Parathyroid adenoma (tissue), 2 donors: ENCODE measurements around the gene P3H1.
"Not testable (repeated sequence)": the region's sequence is repeated elsewhere in the genome, so short reads cannot be mapped to it uniquely, and the experiment has no call there.

ENCODE experiments used
- H2AFZ ChIP-seq: fragments of 300-600 bp; sonication (generic); one replicate; pipeline ENCODE4 v1.7.0; 2017; ENCODE audit warnings: antibody characterized with exemption, mild to moderate bottlenecking
- H3K27ac ChIP-seq: fragments of 300-600 bp; sonication (generic); one replicate; pipeline ENCODE4 v1.7.0; 2017
- H3K27me3 ChIP-seq: fragments of 300-600 bp; sonication (generic); one replicate; pipeline ENCODE4 v1.7.0; 2017; ENCODE audit warnings: low read length; ENCODE audit not compliant: control insufficient read depth, insufficient read depth
- H3K36me3 ChIP-seq: fragments of 300-600 bp; sonication (generic); one replicate; pipeline ENCODE4 v1.7.0; 2017; ENCODE audit warnings: low read length; ENCODE audit not compliant: control insufficient read depth, insufficient read depth
- H3K4me1 ChIP-seq: fragments of 300-600 bp; sonication (generic); one replicate; pipeline ENCODE4 v1.7.0; 2017; ENCODE audit warnings: control low read depth
- H3K4me2 ChIP-seq: fragments of 300-600 bp; sonication (generic); one replicate; pipeline ENCODE4 v1.7.0; 2017; ENCODE audit warnings: low read length
- H3K4me3 ChIP-seq: fragments of 300-600 bp; sonication (generic); one replicate; pipeline ENCODE4 v1.7.0; 2017; ENCODE audit warnings: low read depth, low read length
- H3K79me2 ChIP-seq: fragments of 300-600 bp; sonication (generic); one replicate; pipeline ENCODE4 v1.7.0; 2017; ENCODE audit warnings: control low read depth
- H3K9ac ChIP-seq: fragments of 300-600 bp; sonication (generic); one replicate; pipeline ENCODE4 v1.7.0; 2017; ENCODE audit warnings: mild to moderate bottlenecking
- H3K9me3 ChIP-seq: fragments of 300-600 bp; sonication (generic); one replicate; pipeline ENCODE4 v1.7.0; 2017; ENCODE audit warnings: low read length; ENCODE audit not compliant: control insufficient read depth
- TF ChIP-seq, protein P1 (sequence below): fragments of 300-600 bp; sonication (generic); IDR thresholded peaks from one replicate; pipeline ENCODE4 v1.7.0; 2017; ENCODE audit warnings: antibody characterized with exemption, mild to moderate bottlenecking
- donor health status: primary hyperparathyroidism.

Gene P3H1

DNA sequence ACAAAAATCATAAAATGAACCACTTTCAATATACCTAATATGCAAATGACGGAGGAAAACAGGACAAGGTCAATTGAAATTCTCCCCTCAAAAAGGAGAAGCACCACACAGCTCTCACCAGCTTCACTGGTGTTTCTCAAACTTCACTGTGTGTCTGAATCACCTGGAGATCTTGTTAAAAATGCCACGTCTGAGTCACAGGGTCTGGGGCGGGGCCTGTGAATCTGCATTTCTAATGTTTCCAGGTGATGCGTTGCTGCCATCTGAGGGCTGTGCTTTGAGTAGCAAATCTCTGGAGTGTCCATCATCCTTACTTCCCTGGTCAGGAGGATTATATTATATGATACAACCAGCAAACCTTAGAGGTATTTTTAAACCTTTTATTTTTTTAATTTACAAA is 35.8 kb downstream of the P3H1 start:
- H3K27me3 ChIP-seq, result no peaks in the 10 kb centered on the region
- no peak overlapping the region for H3K4me2 ChIP-seq
- H3K79me2 ChIP-seq, result no peaks in the 10 kb centered on the region
- no peaks in the 10 kb centered on the region for H3K36me3 ChIP-seq
- H3K9ac ChIP-seq, result no peak overlapping the region
- H2AFZ ChIP-seq, result no peak overlapping the region
- no peaks in the 10 kb centered on the region for H3K9me3 ChIP-seq
- TF ChIP-seq, protein P1, sequence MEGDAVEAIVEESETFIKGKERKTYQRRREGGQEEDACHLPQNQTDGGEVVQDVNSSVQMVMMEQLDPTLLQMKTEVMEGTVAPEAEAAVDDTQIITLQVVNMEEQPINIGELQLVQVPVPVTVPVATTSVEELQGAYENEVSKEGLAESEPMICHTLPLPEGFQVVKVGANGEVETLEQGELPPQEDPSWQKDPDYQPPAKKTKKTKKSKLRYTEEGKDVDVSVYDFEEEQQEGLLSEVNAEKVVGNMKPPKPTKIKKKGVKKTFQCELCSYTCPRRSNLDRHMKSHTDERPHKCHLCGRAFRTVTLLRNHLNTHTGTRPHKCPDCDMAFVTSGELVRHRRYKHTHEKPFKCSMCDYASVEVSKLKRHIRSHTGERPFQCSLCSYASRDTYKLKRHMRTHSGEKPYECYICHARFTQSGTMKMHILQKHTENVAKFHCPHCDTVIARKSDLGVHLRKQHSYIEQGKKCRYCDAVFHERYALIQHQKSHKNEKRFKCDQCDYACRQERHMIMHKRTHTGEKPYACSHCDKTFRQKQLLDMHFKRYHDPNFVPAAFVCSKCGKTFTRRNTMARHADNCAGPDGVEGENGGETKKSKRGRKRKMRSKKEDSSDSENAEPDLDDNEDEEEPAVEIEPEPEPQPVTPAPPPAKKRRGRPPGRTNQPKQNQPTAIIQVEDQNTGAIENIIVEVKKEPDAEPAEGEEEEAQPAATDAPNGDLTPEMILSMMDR, result no peak
- no peak overlapping the region for H3K4me3 ChIP-seq
- no peaks in the 10 kb centered on the region for H3K4me1 ChIP-seq
- no peak overlapping the region for H3K27ac ChIP-seq

DNA sequence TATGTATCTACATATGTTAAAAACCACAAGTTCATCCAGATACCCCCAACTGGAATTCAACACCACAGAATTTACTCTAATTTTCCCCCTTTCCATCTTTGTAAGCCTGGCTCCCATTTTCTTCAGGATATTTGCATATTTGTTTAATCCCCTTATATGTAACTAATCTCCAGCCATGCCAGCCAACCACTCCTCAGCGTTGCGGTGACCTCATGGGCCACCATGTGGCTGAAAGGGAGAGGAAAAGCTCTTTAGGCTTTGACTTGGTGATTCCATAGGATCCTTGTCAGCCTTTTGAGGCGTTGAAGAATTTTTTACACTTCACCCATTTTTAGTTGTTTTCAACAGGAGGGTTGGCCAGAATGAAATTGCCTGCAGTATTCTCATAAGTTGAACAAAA is 36.8 kb downstream of the P3H1 start:
- Histone ChIP-seq H3K4me3 (no peak overlapping the region), H3K4me2 (no peak overlapping the region), H3K79me2 (no peaks in the 10 kb centered on the region), H2AFZ (no peak overlapping the region), H3K27ac (no peak overlapping the region), H3K9me3 (no peaks in the 10 kb centered on the region), H3K9ac (no peak overlapping the region), H3K27me3 (no peaks in the 10 kb centered on the region), H3K36me3 (no peaks in the 10 kb centered on the region), H3K4me1 (no peaks in the 10 kb centered on the region)
- TF ChIP-seq, protein P1, result no peak

DNA sequence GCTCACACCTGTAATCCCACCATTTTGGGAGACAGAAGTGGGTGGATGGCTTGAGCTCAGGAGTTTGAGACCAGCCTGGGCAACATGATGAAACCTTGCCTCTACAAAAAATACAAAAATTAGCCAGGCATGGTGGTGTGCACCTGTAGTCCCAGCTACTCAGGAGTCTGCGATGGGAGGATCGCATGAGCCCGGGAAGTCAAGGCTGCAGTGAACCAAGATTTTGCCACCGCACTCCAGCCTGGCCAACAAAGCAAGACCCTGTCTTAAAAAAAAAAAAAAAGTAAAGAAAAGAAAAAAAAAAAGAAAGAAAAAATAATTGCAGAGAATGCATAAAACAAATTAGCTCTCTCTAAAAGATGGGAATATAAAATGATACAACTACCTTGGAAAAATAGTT is 41.0 kb downstream of the P3H1 start:
- H2AFZ ChIP-seq, result not testable (repeated sequence)

DNA sequence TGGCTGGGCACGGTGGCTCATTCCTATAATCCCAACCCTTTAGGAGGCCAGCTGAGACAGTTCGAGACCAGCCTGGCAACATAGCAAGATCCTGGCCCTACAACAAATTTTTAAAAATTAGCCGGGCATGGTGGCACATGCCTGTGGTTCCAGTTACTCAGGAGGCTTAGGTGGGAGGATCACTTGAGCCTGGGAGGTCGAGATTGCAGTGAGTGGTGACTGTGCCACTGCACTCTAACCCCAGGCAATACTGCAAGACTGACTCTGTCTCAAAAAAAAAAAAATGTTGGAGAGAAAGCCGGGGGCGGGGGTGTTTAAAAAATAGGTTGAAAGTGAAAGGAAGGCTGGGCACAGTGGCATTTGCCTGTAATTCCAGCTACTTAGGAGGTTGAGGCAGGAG is 43.3 kb downstream of the P3H1 start:
- Histone ChIP-seq H3K9ac (no peak overlapping the region), H2AFZ (no peak overlapping the region), H3K36me3 (no peaks in the 10 kb centered on the region), H3K4me1 (no peaks in the 10 kb centered on the region), H3K79me2 (no peaks in the 10 kb centered on the region), H3K27me3 (no peaks in the 10 kb centered on the region), H3K4me3 (no peak overlapping the region), H3K27ac (no peak overlapping the region), H3K9me3 (no peaks in the 10 kb centered on the region), H3K4me2 (no peak overlapping the region)
- TF ChIP-seq, protein P1, result no peak

More for the DNA sequence above, 41.0 kb downstream of the P3H1 start:
- H3K79me2 ChIP-seq, H3K27ac ChIP-seq, H3K9ac ChIP-seq, H3K4me1 ChIP-seq, H3K9me3 ChIP-seq, H3K27me3 ChIP-seq, H3K36me3 ChIP-seq, H3K4me2 ChIP-seq, H3K4me3 ChIP-seq: not testable (repeated sequence)

DNA sequence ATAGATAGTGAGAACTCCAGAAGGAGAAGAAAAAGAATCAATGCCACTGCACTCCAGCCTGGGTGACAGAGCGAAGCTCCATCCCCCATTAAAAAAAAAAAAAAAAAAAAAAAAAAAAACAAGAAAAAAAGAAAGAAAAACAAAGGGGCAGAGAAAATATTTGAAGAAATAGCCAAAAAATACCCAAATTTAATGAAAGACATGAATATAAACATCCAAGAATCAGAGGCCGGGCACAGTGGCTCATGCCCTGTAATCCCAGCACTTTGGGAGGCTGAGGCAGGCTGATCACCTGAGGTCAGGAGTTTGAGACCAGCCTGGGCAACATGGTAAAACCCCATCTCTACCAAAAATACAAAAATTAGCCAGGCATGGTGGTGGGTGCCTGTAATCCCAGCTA is 44.4 kb downstream of the P3H1 start:
- H3K4me2 ChIP-seq, H3K9ac ChIP-seq, H3K27ac ChIP-seq, H2AFZ ChIP-seq, H3K79me2 ChIP-seq, H3K9me3 ChIP-seq, H3K36me3 ChIP-seq, H3K27me3 ChIP-seq, H3K4me3 ChIP-seq, H3K4me1 ChIP-seq: not testable (repeated sequence)

DNA sequence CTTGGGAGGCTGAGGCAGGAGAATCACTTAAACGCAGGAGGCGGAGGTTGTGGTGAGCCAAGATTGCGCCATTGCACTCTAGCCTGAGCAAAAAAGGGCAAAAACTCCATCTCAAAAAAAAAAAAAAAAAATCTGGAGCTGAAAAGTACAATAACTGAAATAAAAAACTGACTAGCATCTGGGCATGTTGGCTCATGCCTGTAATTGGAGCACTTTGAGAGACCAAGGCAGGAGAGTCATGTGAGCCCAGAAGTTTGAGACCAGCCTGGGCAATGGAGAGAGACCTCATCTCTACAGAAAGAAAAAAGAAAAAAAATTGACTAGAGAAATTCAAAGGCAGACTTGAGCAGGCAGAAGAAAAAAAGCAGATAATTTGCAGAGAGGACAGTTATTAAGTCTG is 44.9 kb downstream of the P3H1 start:
- Histone ChIP-seq H3K4me2 (no peak overlapping the region), H3K27me3 (no peaks in the 10 kb centered on the region), H3K27ac (no peak overlapping the region), H3K9me3 (no peaks in the 10 kb centered on the region), H3K36me3 (no peaks in the 10 kb centered on the region), H3K4me1 (no peaks in the 10 kb centered on the region), H2AFZ (no peak overlapping the region), H3K4me3 (no peak overlapping the region), H3K79me2 (no peaks in the 10 kb centered on the region), H3K9ac (no peak overlapping the region)
- TF ChIP-seq, protein P1, result no peak
